B cell (primary cell): ENCODE results near the gene GNAI2. TPM values are rescaled to one million over a fixed set of nuclear protein-coding genes. Genes with fewer than 3 reads are reported as not detected.

Experiments used
- ATAC-seq: fragments of 200-7000 bp; cut with Tn5 transposase; one replicate; pipeline ENCODE4 v1.10.0; 2021; ENCODE audit warnings: low read depth, mild to moderate bottlenecking, moderate number of reproducible peaks, moderate library complexity
- CTCF ChIA-PET: fragments of 350-600 bp; sonication (Branson Sonifier 250); formaldehyde crosslinking; loops from one replicate; lab custom pipeline; 2021; ENCODE audit warnings: antibody characterized with exemption, inconsistent platforms; lab: Charles Lee
- POLR2A ChIA-PET: fragments of 350-600 bp; sonication (Branson Sonifier 250); formaldehyde crosslinking; loops from one replicate; lab custom pipeline; 2021; ENCODE audit warnings: antibody characterized with exemption; lab: Charles Lee
- DNase-seq: peaks from one replicate; pipeline ENCODE4 v3.0.0; 2013
- H2AFZ ChIP-seq: 2 replicates; pipeline ENCODE4 v1.6.1; 2012; ENCODE audit warnings: mild to moderate bottlenecking, low read depth, low read length; ENCODE audit not compliant: insufficient read depth, poor library complexity, severe bottlenecking
- H3K27ac ChIP-seq, 2 donors: 1 replicate in 1 of 2; 2 replicates in 1 of 2; pipeline ENCODE4 v1.5.1; 2012 to 2013; ENCODE audit warnings: low read length in 2 of 2, mild to moderate bottlenecking in 2 of 2, moderate library complexity in 1 of 2
- H3K27me3 ChIP-seq, 4 experiments: fragments of 200-600 bp in 1 of 4; sonication (generic) in 1 of 4; replicated peaks in 1 of 4; 1 replicate in 2 of 4; 2 replicates in 2 of 4; pipeline versions ENCODE4 v1.6.1 to v1.7.0; 2013 to 2016; ENCODE audit warnings: low read length in 3 of 4, mild to moderate bottlenecking in 2 of 4, mixed read lengths in 1 of 4, moderate library complexity in 1 of 4; ENCODE audit not compliant: insufficient read depth in 4 of 4, control insufficient read depth in 3 of 4; ENCODE audit errors: control extremely low read depth in 1 of 4
- H3K36me3 ChIP-seq, 2 experiments: replicated peaks in 1 of 2; 1 replicate in 1 of 2; 2 replicates in 1 of 2; pipeline versions ENCODE4 v1.6.1 to v1.7.1; 2013; ENCODE audit warnings: low read length in 1 of 2; ENCODE audit not compliant: insufficient read depth in 2 of 2, control insufficient read depth in 1 of 2; ENCODE audit errors: control extremely low read depth in 1 of 2, extremely low read depth in 1 of 2
- H3K4me1 ChIP-seq, 2 donors: fragments of 200-600 bp in 1 of 2; sonication (generic) in 1 of 2; 1 replicate in 1 of 2; 2 replicates in 1 of 2; pipeline versions ENCODE4 v1.5.1 to v1.6.1; 2013 to 2017; ENCODE audit warnings: low read length in 2 of 2; ENCODE audit not compliant: control insufficient read depth in 2 of 2, insufficient read depth in 2 of 2
- H3K4me2 ChIP-seq: replicated peaks from 2 replicates; pipeline ENCODE3; 2012; ENCODE audit warnings: mild to moderate bottlenecking, low read depth, low read length; ENCODE audit not compliant: poor library complexity, severe bottlenecking
- H3K4me3 ChIP-seq, 5 experiments: fragments of 200-600 bp in 1 of 5; sonication (generic) in 1 of 5; 1 replicate in 3 of 5; 2 replicates in 2 of 5; pipeline versions ENCODE4 v1.5.1 to v1.7.0; 2011 to 2016; ENCODE audit warnings: low read length in 4 of 5, mild to moderate bottlenecking in 4 of 5, low read depth in 2 of 5, control low read depth in 1 of 5, moderate library complexity in 1 of 5; ENCODE audit not compliant: insufficient read depth in 1 of 5; ENCODE audit errors: control extremely low read depth in 1 of 5, extremely low read depth in 1 of 5
- H3K79me2 ChIP-seq: fragments of 200-600 bp; sonication (generic); one replicate; pipeline ENCODE4 v1.6.0; 2016; ENCODE audit warnings: low read length; ENCODE audit not compliant: control insufficient read depth, insufficient read depth
- H3K9ac ChIP-seq: fragments of 200-600 bp; sonication (generic); 2 replicates; pipeline ENCODE4 v1.6.1; 2017; ENCODE audit warnings: mild to moderate bottlenecking, low read length, moderate library complexity
- H3K9me3 ChIP-seq, 3 donors: one replicate each; pipeline versions ENCODE4 v1.6.1 to v1.7.1; 2013; ENCODE audit warnings: low read length in 2 of 3; ENCODE audit not compliant: control insufficient read depth in 2 of 3, insufficient read depth in 1 of 3; ENCODE audit errors: control extremely low read depth in 1 of 3
- H4K20me1 ChIP-seq: 2 replicates; pipeline ENCODE4 v1.6.0; 2012; ENCODE audit warnings: mild to moderate bottlenecking, low read length; ENCODE audit not compliant: insufficient read depth, control insufficient read depth, poor library complexity, severe bottlenecking
- H3K27ac Mint-ChIP-seq: one replicate; pipeline ENCODE4 v1.8.0; 2021; ENCODE audit warnings: mixed read lengths
- H3K27me3 Mint-ChIP-seq: one replicate; pipeline ENCODE4 v1.8.0; 2021; ENCODE audit warnings: mixed read lengths
- H3K4me1 Mint-ChIP-seq: one replicate; pipeline ENCODE4 v1.8.0; 2021; ENCODE audit warnings: mixed read lengths
- H3K4me3 Mint-ChIP-seq: one replicate; pipeline ENCODE4 v1.8.0; 2021; ENCODE audit warnings: mixed read lengths
- H3K9me3 Mint-ChIP-seq: one replicate; pipeline ENCODE4 v1.8.0; 2022; ENCODE audit warnings: mixed read lengths; ENCODE audit not compliant: insufficient read depth
- CTCF ChIP-seq: fragments of 200-600 bp; IDR thresholded peaks from one replicate; pipeline ENCODE4 v1.8.0; 2022; ENCODE audit warnings: antibody characterized with exemption, mild to moderate bottlenecking
- EZH2 ChIP-seq: IDR thresholded peaks from 2 replicates; pipeline ENCODE4 v1.6.1; 2012; ENCODE audit warnings: borderline replicate concordance, low read depth, mild to moderate bottlenecking, moderate library complexity, low read length; ENCODE audit not compliant: insufficient read depth, poor library complexity, severe bottlenecking
- WGBS: methylation state at CpG from one replicate; pipeline ENCODE4 v1.1.5; 2013; ENCODE audit warnings: missing lambda C conversion rate; ENCODE audit not compliant: insufficient coverage; 5-methylcytosine and 5-hydroxymethylcytosine counted together
- intact Hi-C: fragments of 100-400 bp; cut with micrococcal nuclease; formaldehyde crosslinking; loops from one replicate; pipeline ENCODE4 v1.10.0; 2022
- polyA plus RNA-seq: library from polyadenylated mRNA; depleted of rRNA; stranded (reverse); fragments of >200 nt; gene quantifications from 2 replicates; pipeline ENCODE4 v1.2.3, GENCODE V29; 2012
- total RNA-seq, 2 donors: library from RNA; stranded (reverse); fragments of 120-200 nt in 1 of 2; gene quantifications; 1 replicate in 1 of 2; 2 replicates in 1 of 2; pipeline versions ENCODE4 v1.2.3 to v1.2.4, GENCODE V29; 2013 to 2022

GNAI2 gene
- total and polyA plus RNA-seq, 2 donors (not counting 1 experiment from before 2014, with no cell fraction given): 302 to 491 TPM

DNA sequence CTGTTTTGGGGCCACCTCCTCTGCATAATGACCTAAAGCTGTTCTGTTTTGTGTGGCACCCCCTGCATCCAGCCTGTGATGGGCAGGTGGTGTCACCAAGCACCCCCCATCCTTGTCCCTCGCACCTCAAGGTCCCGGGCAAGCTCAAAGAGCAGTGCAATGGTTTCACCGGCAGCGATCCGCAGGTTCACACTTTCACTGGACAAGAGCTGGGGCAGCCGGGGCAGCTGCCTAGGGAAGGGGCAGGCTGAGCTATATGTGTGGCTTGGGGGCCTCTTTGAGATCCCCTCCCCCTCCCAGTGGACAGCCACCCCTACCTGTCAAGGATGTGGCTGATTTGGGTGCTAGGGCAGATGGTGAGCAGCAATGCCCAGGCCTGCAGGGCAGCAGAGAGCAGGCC is 53.1 kb downstream of the GNAI2 start:
- Mint-ChIP-seq H3K27ac (no peak overlapping the region), H3K27me3 (no peaks in the 10 kb centered on the region), H3K4me3 (no peak overlapping the region), H3K4me1 (peaks cover 14% of the 10 kb centered on the region), H3K9me3 (no peaks in the 10 kb centered on the region)
- Histone ChIP-seq H3K9me3 (no peaks in the 10 kb centered on the region), H3K4me3 (no peak overlapping the region), H3K36me3 (peaks cover 0 to 29% of the 10 kb centered on the region in 2 experiments), H3K9ac (no peak overlapping the region), H3K4me2 (no peak overlapping the region), H2AFZ (no peak overlapping the region), H3K27me3 (no peaks in the 10 kb centered on the region), H3K27ac (no peak overlapping the region), H4K20me1 (no peaks in the 10 kb centered on the region), H3K4me1 (peaks cover 11 to 17% of the 10 kb centered on the region in 2 donors), H3K79me2 (peaks cover 18% of the 10 kb centered on the region)
- ChIA-PET CTCF (interaction anchor here (1.7 kb wide), 1 partner anchor 10 kb away, joined by 5 read pairs; the partner anchor contains the start of genes HYAL3 and NAA80), POLR2A (no interaction called here)
- ATAC-seq (no peak), DNase-seq (no peak)
- intact Hi-C loops: no loop called here
- whole genome bisulfite sequencing: 97% methylated on average over 5 of the region's 6 CpGs
- TF ChIP-seq EZH2 (no peak), CTCF (no peak)

GRCh38 chr3:50290161-50290641 is 54.2 kb downstream of the GNAI2 start:
- Histone ChIP-seq H3K9me3 (no peaks in the 10 kb centered on the region), H3K27ac (no peak overlapping the region), H4K20me1 (no peaks in the 10 kb centered on the region), H3K79me2 (peaks cover 18% of the 10 kb centered on the region), H2AFZ (no peak overlapping the region), H3K9ac (no peak overlapping the region), H3K4me2 (no peak overlapping the region), H3K36me3 (peaks cover 0 to 29% of the 10 kb centered on the region in 2 experiments), H3K4me3 (no peak overlapping the region), H3K4me1 (peaks cover 11 to 17% of the 10 kb centered on the region in 2 donors), H3K27me3 (no peaks in the 10 kb centered on the region)
- peaks cover 14% of the 10 kb centered on the region for H3K4me1 Mint-ChIP-seq
- WGBS: 98% methylated on average over 14 of the region's 16 CpGs
- H3K27me3 Mint-ChIP-seq: no peaks in the 10 kb centered on the region
- DNase-seq (no peak), ATAC-seq (no peak)
- ChIA-PET CTCF (interaction anchor here (0.6 to 1.7 kb wide), 2 partner anchors 9 to 12 kb away, joined by 4 to 5 read pairs; partner anchors contain the start of genes HYAL3 and NAA80), POLR2A (no interaction called here)
- intact Hi-C loops: loop anchor here (10.0 kb wide), 1 partner anchor 1095 kb away; the partner anchor contains the start of gene MANF
- TF ChIP-seq CTCF (no peak), EZH2 (no peak)
- no peaks in the 10 kb centered on the region for H3K9me3 Mint-ChIP-seq
- no peak overlapping the region for H3K27ac Mint-ChIP-seq
- peak overlapping the region; percentile 39 for H3K4me3 Mint-ChIP-seq
